H1 (cell line): Measurements from ENCODE around the gene THYN1. TPM values are rescaled to one million over a fixed set of nuclear protein-coding genes. Genes with fewer than 3 reads are reported as not detected.

Experiments
- CTCF ChIA-PET: fragments of 300-600 bp; sonication (Branson Sonifier 250); formaldehyde crosslinking; loops from one replicate; lab custom pipeline; 2021; ENCODE audit not compliant: partially characterized antibody; lab: Charles Lee
- POLR2A ChIA-PET: fragments of 300-600 bp; sonication (Branson Sonifier 250); formaldehyde crosslinking; loops from one replicate; lab custom pipeline; 2021; ENCODE audit warnings: inconsistent platforms; ENCODE audit not compliant: partially characterized antibody; lab: Charles Lee
- DNase-seq, 2 experiments: peaks; one replicate each; pipeline versions ENCODE4 v3.0.0 to v3.0.0-alpha.2; 2010 to 2022; ENCODE audit warnings: low spot score in 2 of 2, low read depth in 1 of 2, mixed read lengths in 1 of 2
- FAIRE-seq: peaks from 2 replicates; lab custom pipeline; 2011; peaks lifted over from hg19 to GRCh38; lab: Jason Lieb, UNC
- H2AFZ ChIP-seq: 2 replicates; pipeline ENCODE4 v1.8.1; 2012; ENCODE audit warnings: low read length, inconsistent platforms
- H2AK5ac ChIP-seq: 2 replicates; pipeline ENCODE4 v1.6.1; 2013; ENCODE audit warnings: low read depth, low read length
- H2BK120ac ChIP-seq: replicated peaks from 2 replicates; pipeline ENCODE3; 2013; ENCODE audit warnings: low read depth, low read length, inconsistent platforms
- H2BK12ac ChIP-seq: 2 replicates; pipeline ENCODE4 v1.6.1; 2013; ENCODE audit warnings: low read depth, low read length
- H2BK15ac ChIP-seq: 2 replicates; pipeline ENCODE4 v1.6.1; 2013; ENCODE audit warnings: low read length
- H2BK20ac ChIP-seq: 2 replicates; pipeline ENCODE4 v1.6.1; 2013; ENCODE audit warnings: low read length
- H2BK5ac ChIP-seq: 2 replicates; pipeline ENCODE4 v1.6.1; 2013; ENCODE audit warnings: low read depth, low read length
- H3K14ac ChIP-seq: 2 replicates; pipeline ENCODE4 v1.6.1; 2013; ENCODE audit warnings: inconsistent platforms; ENCODE audit not compliant: insufficient read length
- H3K18ac ChIP-seq: 2 replicates; pipeline ENCODE4 v1.6.1; 2013; ENCODE audit warnings: low read length; ENCODE audit errors: extremely low read depth
- H3K23ac ChIP-seq: 2 replicates; pipeline ENCODE4 v1.6.1; 2013; ENCODE audit warnings: inconsistent platforms; ENCODE audit not compliant: insufficient read length
- H3K23me2 ChIP-seq: 2 replicates; pipeline ENCODE4 v1.6.1; 2013; ENCODE audit warnings: low read depth, low read length
- H3K27ac ChIP-seq: 2 replicates; pipeline ENCODE4 v1.6.1; 2011; ENCODE audit warnings: low read depth, low read length, inconsistent platforms
- H3K27me3 ChIP-seq, 4 experiments: replicated peaks in 1 of 4; 1 replicate in 1 of 4; 2 replicates in 3 of 4; pipeline versions ENCODE4 v1.6.1 to v1.8.1; 2011 to 2013; ENCODE audit warnings: low read length in 3 of 4, mild to moderate bottlenecking in 3 of 4, inconsistent platforms in 2 of 4, mixed read lengths in 2 of 4, moderate library complexity in 1 of 4; ENCODE audit not compliant: control insufficient read depth in 3 of 4, insufficient read depth in 3 of 4; ENCODE audit errors: extremely low read depth in 1 of 4
- H3K36me3 ChIP-seq, 4 experiments: 2 replicates each; pipeline versions ENCODE4 v1.6.1 to v1.8.1; 2011 to 2013; ENCODE audit warnings: mild to moderate bottlenecking in 4 of 4, low read length in 3 of 4, moderate library complexity in 2 of 4, control low read depth in 1 of 4, inconsistent platforms in 1 of 4; ENCODE audit not compliant: insufficient read depth in 4 of 4, control insufficient read depth in 2 of 4
- H3K4ac ChIP-seq: replicated peaks from 2 replicates; pipeline ENCODE3; 2013; ENCODE audit warnings: low read length, low read depth, mixed read lengths, inconsistent platforms; ENCODE audit not compliant: insufficient read length
- H3K4me1 ChIP-seq, 4 experiments: replicated peaks in 1 of 4; 1 replicate in 1 of 4; 2 replicates in 3 of 4; pipeline versions ENCODE4 v1.6.1 to v1.8.1; 2011 to 2013; ENCODE audit warnings: low read length in 3 of 4, inconsistent platforms in 2 of 4, mixed read lengths in 1 of 4; ENCODE audit not compliant: insufficient read depth in 4 of 4, control insufficient read depth in 3 of 4
- H3K4me2 ChIP-seq, 2 experiments: 2 replicates each; pipeline versions ENCODE4 v1.6.1 to v1.8.1; 2011 to 2013; ENCODE audit warnings: low read depth in 2 of 2, low read length in 2 of 2, control low read depth in 1 of 2, inconsistent platforms in 1 of 2, mild to moderate bottlenecking in 1 of 2; ENCODE audit not compliant: insufficient read depth in 1 of 2
- H3K4me3 ChIP-seq, 4 experiments: fragments of 200-600, 300-600 bp in 1 of 4; sonication (generic), shearing (Covaris generic), sonication (Bioruptor Twin) in 1 of 4; 2 replicates each; pipeline versions ENCODE4 v1.5.1 to v1.8.1; 2011 to 2016; ENCODE audit warnings: low read length in 4 of 4, low read depth in 3 of 4, control low read depth in 2 of 4, inconsistent platforms in 2 of 4, mild to moderate bottlenecking in 2 of 4, mixed read lengths in 1 of 4, moderate library complexity in 1 of 4; ENCODE audit not compliant: insufficient read depth in 2 of 4; ENCODE audit errors: extremely low read depth in 1 of 4
- H3K56ac ChIP-seq: replicated peaks from 2 replicates; pipeline ENCODE3; 2013; ENCODE audit warnings: low read depth, mild to moderate bottlenecking, mixed read lengths, low read length, inconsistent platforms; ENCODE audit not compliant: insufficient read length
- H3K79me1 ChIP-seq: 2 replicates; pipeline ENCODE4 v1.6.1; 2013; ENCODE audit warnings: low read depth, low read length, control low read depth
- H3K79me2 ChIP-seq, 2 experiments: 2 replicates each; pipeline versions ENCODE4 v1.6.1 to v1.8.1; 2012 to 2013; ENCODE audit warnings: low read length in 2 of 2, mild to moderate bottlenecking in 2 of 2, inconsistent platforms in 1 of 2; ENCODE audit not compliant: insufficient read depth in 2 of 2, control insufficient read depth in 1 of 2
- H3K9ac ChIP-seq, 4 experiments: replicated peaks in 1 of 4; 1 replicate in 1 of 4; 2 replicates in 3 of 4; pipeline versions ENCODE4 v1.6.1 to v1.8.1; 2011 to 2013; ENCODE audit warnings: low read depth in 3 of 4, low read length in 3 of 4, control low read depth in 2 of 4, mild to moderate bottlenecking in 2 of 4, moderate library complexity in 2 of 4, inconsistent platforms in 1 of 4; ENCODE audit errors: extremely low read depth in 1 of 4
- H3K9me3 ChIP-seq, 2 experiments: 2 replicates each; pipeline versions ENCODE4 v1.6.1 to v1.8.1; 2012 to 2013; ENCODE audit warnings: mild to moderate bottlenecking in 2 of 2, moderate library complexity in 2 of 2, control low read depth in 1 of 2, inconsistent platforms in 1 of 2, low read depth in 1 of 2, low read length in 1 of 2, mixed read lengths in 1 of 2; ENCODE audit not compliant: insufficient read depth in 2 of 2
- H4K20me1 ChIP-seq, 2 experiments: replicated peaks in 1 of 2; 2 replicates each; pipeline versions ENCODE3 to v1.8.1; 2011 to 2013; ENCODE audit warnings: inconsistent platforms in 2 of 2, low read length in 2 of 2, mild to moderate bottlenecking in 1 of 2; ENCODE audit not compliant: insufficient read depth in 2 of 2, control insufficient read depth in 1 of 2
- H4K5ac ChIP-seq: 2 replicates; pipeline ENCODE4 v1.6.1; 2013; ENCODE audit warnings: low read length, low read depth, mixed read lengths, inconsistent platforms; ENCODE audit not compliant: insufficient read length
- H4K8ac ChIP-seq: 2 replicates; pipeline ENCODE4 v1.8.0; 2013; ENCODE audit warnings: mild to moderate bottlenecking, moderate library complexity, low read length, inconsistent platforms; ENCODE audit not compliant: insufficient read depth; ENCODE audit errors: extremely low read depth
- H4K91ac ChIP-seq: replicated peaks from 2 replicates; pipeline ENCODE3; 2013; ENCODE audit warnings: low read length, mixed read lengths, inconsistent platforms; ENCODE audit not compliant: insufficient read length
- BRCA1 ChIP-seq: IDR thresholded peaks from 2 replicates; pipeline ENCODE4 v1.6.1; 2012; ENCODE audit warnings: low read depth, low read length, improper control_type of control experiment
- HDAC6 ChIP-seq: IDR thresholded peaks from one replicate; pipeline ENCODE4 v1.7.1; 2012; ENCODE audit warnings: low read depth, mild to moderate bottlenecking, inconsistent platforms, low read length, moderate library complexity
- NANOG ChIP-seq: IDR thresholded peaks from 2 replicates; pipeline ENCODE4 v1.6.1; 2011; ENCODE audit warnings: low read length, low read depth, mild to moderate bottlenecking, inconsistent platforms; ENCODE audit not compliant: insufficient read depth, poor library complexity, severe bottlenecking
- RBBP5 ChIP-seq: IDR thresholded peaks from 2 replicates; pipeline ENCODE4 v1.7.1; 2012; ENCODE audit warnings: low read depth, mild to moderate bottlenecking, inconsistent platforms, low read length, moderate library complexity, borderline replicate concordance
- WGBS, 2 experiments: shearing (Covaris generic) in 1 of 2; methylation state at CpG; one replicate each; pipeline versions ENCODE4 v1.1.6 to v1.1.7; 2013 to 2015; ENCODE audit warnings: low lambda C conversion rate in 2 of 2, mixed read lengths in 2 of 2, inconsistent platforms in 1 of 2, low coverage in 1 of 2, missing lambda C conversion rate in 1 of 2; ENCODE audit not compliant: insufficient replicate concordance in 2 of 2, insufficient coverage in 1 of 2, insufficient read length in 1 of 2; ENCODE audit errors: extremely low coverage in 1 of 2, missing lambda C conversion rate in 1 of 2; 5-methylcytosine and 5-hydroxymethylcytosine counted together
- polyA plus RNA-seq, 7 experiments: library from polyadenylated mRNA; depleted of rRNA in 3 of 7; stranded (reverse) in 5 of 7; unstranded in 2 of 7; fragments of >200 nt in 5 of 7; fragments of 200-250 nt in 2 of 7; gene quantifications; 1 replicate in 5 of 7; 2 replicates in 1 of 7; 4 replicates in 1 of 7; pipeline versions ENCODE4 v1.2.1 to v1.2.3, GENCODE V29; 2011 to 2013; ENCODE audit warnings: missing spikeins in 2 of 7, mixed read lengths in 2 of 7
- total RNA-seq: library from RNA; stranded (reverse); fragmentation: NEBNext Ultra II Directional; extraction: Animal tissue kit (Norgen Biotek cat#: 25700); gene quantifications from 2 replicates; pipeline ENCODE4 v1.2.1, GENCODE V29; 2021

Gene THYN1
- total and polyA plus RNA-seq, 2 of the 8 experiments (the other 6 are each of a cell fraction or from before 2014, with no cell fraction given), result 77.3 to 95.1 TPM

GRCh38 chr11:134226806-134227325 lies 26.3 kb downstream of the THYN1 start:
- DNase-seq (no peak), FAIRE-seq (no peak)
- Histone ChIP-seq H4K8ac (no peak overlapping the region), H4K91ac (no peak overlapping the region), H3K9me3 (no peaks in the 10 kb centered on the region), H3K4ac (no peak overlapping the region), H2AK5ac (no peak overlapping the region), H2BK5ac (no peak overlapping the region), H2BK120ac (no peak overlapping the region), H2AFZ (no peak overlapping the region), H3K27me3 (peaks cover 0 to 6% (median 0%) of the 10 kb centered on the region in 4 experiments; a peak in 1 of 7 replicates), H3K23ac (no peak overlapping the region), H3K27ac (no peak overlapping the region), H3K79me1 (peaks cover 4% of the 10 kb centered on the region), H3K4me3 (no peak overlapping the region), H3K4me2 (no peak overlapping the region; a peak in 1 of 4 replicates), H3K14ac (no peak overlapping the region), H4K5ac (no peak overlapping the region), H2BK20ac (no peak overlapping the region), H3K9ac (no peak overlapping the region), H3K56ac (no peak overlapping the region), H2BK12ac (no peak overlapping the region), H3K4me1 (peaks cover 0 to 5% (median 3%) of the 10 kb centered on the region in 4 experiments), H3K79me2 (peaks cover 0 to 26% of the 10 kb centered on the region in 2 experiments; a peak in 2 of 4 replicates), H2BK15ac (no peak overlapping the region), H4K20me1 (peaks cover 0 to 10% of the 10 kb centered on the region in 2 experiments), H3K36me3 (no peaks in the 10 kb centered on the region), H3K23me2 (peaks cover 20% of the 10 kb centered on the region), H3K18ac (no peak overlapping the region)
- WGBS, 2 experiments, result 77% methylated on average over 5 of the region's 5 CpGs; no CpG with 5 or more reads in 1 of the 2 experiments
- POLR2A ChIA-PET, result interaction anchor here (2.4 kb wide), 1 partner anchor 15 kb away, joined by 7 read pairs; no protein-coding TSS in a partner anchor
- no peak for TF ChIP-seq BRCA1
- TF ChIP-seq RBBP5, result no peak
- no peak for TF ChIP-seq NANOG
- no peak for TF ChIP-seq HDAC6
- CTCF ChIA-PET, result interaction anchor here (1.1 to 4.8 kb wide), 2 partner anchors 17 kb away, joined by 3 to 23 read pairs; no protein-coding TSS in a partner anchor
